GM23248 (cell line): ENCODE measurements around the gene HEG1.

Experiments
- EZH2 ChIP-seq: fragments of 200-600 bp; sonication (generic); IDR thresholded peaks from 2 replicates; pipeline ENCODE4 v1.6.1; 2018; ENCODE audit warnings: antibody characterized with exemption, mild to moderate bottlenecking; ENCODE audit not compliant: insufficient read depth, poor library complexity, severe bottlenecking
- EZH2phosphoT487 ChIP-seq: fragments of 200-600 bp; sonication (generic); IDR thresholded peaks from 2 replicates; pipeline ENCODE4 v1.6.1; 2018; ENCODE audit warnings: antibody characterized with exemption, moderate library complexity, mild to moderate bottlenecking, low read depth; ENCODE audit not compliant: insufficient read depth

GRCh38 chr3:125033135-125033534 is 22.7 kb downstream of the HEG1 start:
- TF ChIP-seq EZH2 (no peak), EZH2phosphoT487 (no peak)
